ENCODE results near the gene ALPP.
"Not testable (repeated sequence)": the region's sequence is repeated elsewhere in the genome, so short reads cannot be mapped to it uniquely, and the experiment has no call there.

Gene ALPP

DNA sequence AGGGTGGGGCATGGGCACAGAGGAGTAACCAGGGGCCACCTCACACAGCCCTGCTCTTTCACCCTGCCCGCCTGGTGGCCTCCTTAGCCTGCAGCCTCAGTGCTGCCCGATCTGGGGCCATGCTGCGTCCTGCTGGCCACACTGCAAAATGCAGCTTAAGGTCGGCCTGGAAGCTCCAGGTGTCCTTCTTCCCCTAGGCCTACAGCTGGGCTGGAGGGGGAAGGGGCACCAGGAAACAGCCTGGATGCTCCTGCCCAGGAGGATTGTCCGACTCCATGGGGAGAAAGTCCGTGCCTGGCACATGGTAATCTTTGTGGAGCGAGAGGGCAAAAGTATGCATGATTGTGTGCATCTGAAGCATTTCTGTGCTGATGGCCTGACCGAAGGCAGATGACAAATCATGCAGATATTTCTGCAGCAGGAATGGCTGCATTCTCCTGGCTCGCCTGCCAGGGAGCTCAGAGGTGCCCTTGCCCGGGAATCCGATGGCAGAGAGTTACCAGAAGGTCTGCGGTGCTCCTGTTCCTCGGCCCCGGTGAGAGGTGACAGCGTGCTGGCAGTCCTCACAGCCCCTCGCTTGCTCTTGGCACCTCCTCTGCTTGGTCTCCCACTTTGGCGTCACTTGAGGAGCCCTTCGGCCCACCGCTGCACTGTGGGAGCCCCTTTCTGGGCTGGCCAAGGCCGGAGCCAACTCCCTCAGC is 12.8 kb upstream of the ALPP start:
- H3K4me1 ChIP-seq (ENCODE audit: insufficient read depth, low read length) = peaks cover 12% of the 10 kb centered on the region; the same call in 1 of the 2 replicates
- H3K9ac ChIP-seq (ENCODE audit: low read depth, low read length) = no peak overlapping the region
- H3K9me3 ChIP-seq (ENCODE audit: control insufficient read depth, insufficient read depth, low read length) = no peaks in the 10 kb centered on the region
- H3K36me3 ChIP-seq (ENCODE audit: insufficient read depth, low read length) = no peaks in the 10 kb centered on the region

DNA sequence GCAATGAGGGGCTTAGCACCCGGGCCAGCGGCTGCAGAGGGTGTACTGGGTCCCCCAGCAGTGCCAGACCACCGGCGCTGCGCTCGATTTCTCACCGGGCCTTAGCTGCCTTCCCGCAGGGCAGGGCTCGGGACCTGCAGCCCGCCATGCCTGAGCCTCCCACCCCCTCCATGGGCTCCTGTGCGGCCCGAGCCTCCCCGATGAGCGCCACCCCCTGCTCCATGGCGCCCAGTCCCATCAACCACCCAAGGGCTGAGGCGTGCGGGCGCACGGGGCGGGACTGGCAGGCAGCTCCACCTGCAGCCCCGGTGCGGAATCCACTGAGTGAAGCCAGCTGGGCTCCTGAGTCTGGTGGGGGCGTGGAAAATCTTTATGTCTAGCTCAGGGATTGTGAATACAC is 12.1 kb upstream of the ALPP start:
- not testable (repeated sequence) for H3K36me3 ChIP-seq (ENCODE audit: insufficient read depth, low read length)
- peaks cover 12% of the 10 kb centered on the region; the same call in 1 of the 2 replicates for H3K4me1 ChIP-seq (ENCODE audit: insufficient read depth, low read length)

DNA sequence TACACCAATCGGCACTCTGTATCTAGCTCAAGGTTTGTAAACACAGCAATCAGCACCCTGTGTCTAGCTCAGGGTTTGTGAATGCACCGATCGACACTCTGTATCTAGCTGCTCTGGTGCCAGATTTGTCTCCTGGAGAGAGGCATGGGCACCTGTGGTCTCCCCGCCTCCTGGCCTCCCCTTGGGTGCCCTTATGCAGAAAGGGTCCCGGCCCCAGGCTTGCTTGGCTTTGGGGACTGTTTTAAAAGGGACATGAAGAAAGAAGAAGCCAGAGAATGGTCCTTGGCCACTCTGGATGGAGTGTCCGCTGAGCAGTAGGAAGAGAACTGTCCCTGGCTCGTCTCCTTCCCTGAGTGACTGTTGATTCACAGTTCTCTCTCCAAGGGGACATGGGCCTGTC is 11.5 kb upstream of the ALPP start:
- H3K9ac ChIP-seq (ENCODE audit: low read depth, low read length) = no peak overlapping the region
- H3K36me3 ChIP-seq (ENCODE audit: insufficient read depth, low read length) = no peaks in the 10 kb centered on the region
- H3K4me1 ChIP-seq (ENCODE audit: insufficient read depth, low read length) = peaks cover 12% of the 10 kb centered on the region; the same call in 1 of the 2 replicates
- no peaks in the 10 kb centered on the region for H3K9me3 ChIP-seq (ENCODE audit: control insufficient read depth, insufficient read depth, low read length)

More for the DNA sequence above, 12.1 kb upstream of the ALPP start:
- H3K9ac ChIP-seq (ENCODE audit: low read depth, low read length); H3K9me3 ChIP-seq (ENCODE audit: control insufficient read depth, insufficient read depth, low read length): not testable (repeated sequence)

DNA sequence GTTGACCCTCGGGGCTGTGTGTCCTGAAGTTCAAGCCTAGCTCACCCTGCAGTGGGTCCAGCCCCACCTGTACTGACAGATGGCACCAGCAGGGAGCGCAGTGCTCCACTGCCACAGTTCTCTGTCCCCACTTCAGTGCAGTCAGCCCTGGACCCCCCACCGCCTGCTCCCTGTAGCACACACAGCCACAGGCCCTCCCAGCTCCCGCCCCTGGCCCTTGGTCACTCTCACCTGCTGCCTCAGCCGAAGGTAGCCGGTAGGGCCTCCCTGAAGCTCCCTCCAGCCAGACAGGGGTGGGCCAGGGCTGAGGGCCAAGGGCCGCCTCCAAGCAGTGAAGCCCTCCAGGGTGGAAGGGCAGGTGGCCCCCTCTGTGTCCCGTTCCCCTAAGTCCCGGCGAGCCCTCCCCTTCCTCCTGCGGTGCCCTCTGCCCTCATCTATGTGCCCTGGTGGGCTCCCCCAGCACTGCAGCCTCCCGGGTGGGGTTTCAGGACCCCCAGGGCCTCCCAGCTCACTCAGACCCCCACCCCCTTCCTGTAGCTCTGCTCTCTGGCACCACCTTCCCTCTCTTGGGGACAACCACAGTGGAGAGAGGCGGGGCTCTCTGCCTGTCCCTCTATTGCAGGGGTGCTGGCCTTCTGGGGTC is 10.8 kb upstream of the ALPP start:
- Histone ChIP-seq H3K9ac (ENCODE audit: low read depth, low read length) (no peak overlapping the region), H3K36me3 (ENCODE audit: insufficient read depth, low read length) (no peaks in the 10 kb centered on the region), H3K9me3 (ENCODE audit: control insufficient read depth, insufficient read depth, low read length) (no peaks in the 10 kb centered on the region), H3K4me1 (ENCODE audit: insufficient read depth, low read length) (peaks cover 12% of the 10 kb centered on the region; the same call in 1 of the 2 replicates)

DNA sequence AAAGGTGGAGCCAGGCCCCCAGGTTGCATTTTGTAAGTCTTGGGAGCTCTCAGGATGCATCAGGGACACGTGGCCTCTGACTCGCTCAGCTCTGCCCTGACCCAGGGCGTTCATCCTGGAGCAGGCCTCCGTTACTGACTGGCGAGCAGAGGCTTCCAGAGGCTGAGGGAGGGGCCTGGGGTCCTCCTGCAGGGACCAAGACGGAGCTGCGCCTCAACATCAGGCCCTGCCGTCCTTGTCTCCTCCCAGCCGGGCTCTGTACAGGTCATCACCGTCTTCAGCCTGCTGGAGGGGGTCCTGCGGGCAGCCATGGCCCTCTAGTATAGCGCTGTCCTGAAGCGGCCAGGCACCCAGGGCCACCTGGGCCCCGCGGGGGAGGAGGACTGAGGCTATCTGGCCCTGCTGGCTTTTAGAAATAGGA is 10.2 kb upstream of the ALPP start:
- H3K4me1 ChIP-seq (ENCODE audit: insufficient read depth, low read length) = peaks cover 12% of the 10 kb centered on the region; the same call in 1 of the 2 replicates
- no peaks in the 10 kb centered on the region for H3K36me3 ChIP-seq (ENCODE audit: insufficient read depth, low read length)
- H3K9ac ChIP-seq (ENCODE audit: low read depth, low read length) = no peak overlapping the region
- H3K9me3 ChIP-seq (ENCODE audit: control insufficient read depth, insufficient read depth, low read length) = no peaks in the 10 kb centered on the region

DNA sequence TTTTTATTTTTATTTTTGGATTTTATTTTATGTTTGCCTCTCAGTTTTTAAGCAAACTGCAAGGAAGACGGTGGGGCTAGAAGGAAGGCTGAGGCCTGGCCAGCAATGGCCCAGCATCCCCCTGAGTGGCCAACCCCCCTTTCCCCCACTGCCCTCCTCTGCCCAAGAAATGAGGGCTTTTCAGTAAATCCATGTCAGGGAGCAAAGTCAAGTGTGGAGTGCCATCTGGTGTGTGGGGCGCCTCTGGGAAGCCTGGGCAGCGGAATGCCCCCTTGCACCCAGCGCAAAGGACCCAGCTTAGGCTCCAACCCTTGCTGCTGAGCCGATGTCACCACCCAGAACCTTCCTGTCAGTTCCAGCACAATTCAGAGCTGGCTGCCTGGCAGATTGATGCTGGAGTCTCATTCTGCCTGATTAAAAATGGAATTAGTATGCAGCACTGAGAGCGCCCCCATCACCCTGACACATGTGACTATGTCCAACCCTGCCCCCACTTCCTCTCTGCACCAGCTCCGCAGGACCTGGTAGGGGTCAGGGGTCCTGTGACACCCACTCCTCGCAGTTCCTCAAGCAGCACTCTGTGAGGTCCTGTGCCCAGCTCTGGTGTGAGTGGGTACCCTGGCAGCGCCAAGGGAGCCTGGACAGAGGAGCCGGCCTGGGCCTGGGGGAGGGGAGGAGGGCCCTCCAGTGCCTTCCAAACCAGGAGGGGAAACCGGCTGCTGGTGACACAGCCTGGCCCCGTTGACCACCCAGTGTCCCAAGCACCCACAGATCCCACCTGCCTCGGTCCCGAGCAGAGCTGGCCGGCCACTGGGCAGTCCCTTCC is 9.2 kb upstream of the ALPP start:
- H3K9me3 ChIP-seq (ENCODE audit: control insufficient read depth, insufficient read depth, low read length) = no peaks in the 10 kb centered on the region
- H3K4me1 ChIP-seq (ENCODE audit: insufficient read depth, low read length) = peaks cover 12% of the 10 kb centered on the region; the same call in 1 of the 2 replicates
- no peaks in the 10 kb centered on the region for H3K36me3 ChIP-seq (ENCODE audit: insufficient read depth, low read length)
- H3K9ac ChIP-seq (ENCODE audit: low read depth, low read length) = no peak overlapping the region

DNA sequence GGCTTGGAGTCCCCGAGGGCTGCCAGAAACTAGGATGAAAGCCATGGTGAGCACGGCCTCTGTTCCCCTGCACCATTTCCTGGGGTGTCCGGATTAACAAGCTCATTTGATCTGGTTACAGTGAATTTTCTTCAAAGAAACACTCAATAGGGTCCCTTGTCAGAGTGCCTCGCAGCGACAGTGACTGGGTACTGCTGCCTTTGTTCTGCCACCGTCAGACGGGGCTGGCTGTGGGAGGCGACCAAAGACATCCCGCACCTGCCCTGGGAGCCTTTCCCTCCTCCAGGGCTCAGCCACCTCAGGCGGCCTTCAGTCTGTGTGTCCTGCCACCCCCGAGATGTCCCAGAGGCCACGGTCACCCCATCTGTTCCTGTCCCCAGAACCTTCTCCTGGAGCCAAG is 8.5 kb upstream of the ALPP start:
- not testable (repeated sequence) for H3K36me3 ChIP-seq (ENCODE audit: insufficient read depth, low read length); H3K9me3 ChIP-seq (ENCODE audit: control insufficient read depth, insufficient read depth, low read length); H3K9ac ChIP-seq (ENCODE audit: low read depth, low read length)
- H3K4me1 ChIP-seq (ENCODE audit: insufficient read depth, low read length) = peaks cover 16% of the 10 kb centered on the region

DNA sequence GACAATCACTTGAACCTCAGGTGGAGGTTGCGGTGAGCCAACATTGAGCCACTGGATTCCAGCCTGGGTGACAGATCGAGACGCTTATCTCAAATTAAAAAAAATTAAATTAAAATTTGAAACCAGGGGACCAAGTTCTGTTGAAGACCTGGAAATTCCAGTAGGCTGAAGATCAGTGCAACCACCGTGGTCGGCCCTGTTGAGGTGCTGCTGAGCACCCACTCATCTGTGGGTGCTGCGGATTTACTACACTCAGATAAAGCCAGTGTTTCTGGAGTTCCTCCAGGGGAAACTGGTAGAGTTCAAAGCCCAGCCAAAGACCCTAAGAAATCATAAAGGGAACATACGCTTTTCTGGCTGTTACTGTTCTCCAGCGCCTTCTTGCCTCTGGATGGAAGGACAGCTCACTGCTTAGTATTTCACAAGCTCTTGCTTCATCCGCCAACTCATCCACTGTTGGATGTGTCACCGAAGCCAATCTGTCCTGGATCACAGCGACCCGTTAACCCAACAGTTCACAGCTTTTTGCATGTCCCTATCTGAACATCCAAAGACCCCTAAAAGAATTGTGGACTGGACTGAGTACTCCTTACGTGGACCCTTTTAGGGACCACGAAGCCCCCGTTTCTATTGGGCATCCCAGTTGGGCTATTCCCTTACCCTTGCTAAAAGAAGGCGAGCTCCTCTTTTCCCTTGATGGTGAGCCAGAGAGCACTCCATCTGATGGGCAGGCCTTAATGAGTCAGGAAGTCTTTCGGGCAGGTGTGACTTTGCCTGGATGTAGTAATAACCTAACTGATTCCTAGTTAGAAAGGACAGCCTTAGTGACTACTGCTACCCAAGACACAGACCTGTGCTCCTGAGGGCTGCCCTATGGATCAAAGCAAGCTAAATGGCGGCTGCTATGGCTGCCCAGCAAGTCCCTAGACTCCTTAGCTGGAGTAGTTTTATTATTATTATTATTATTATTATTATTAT is 6.0 kb upstream of the ALPP start:
- H3K9ac ChIP-seq (ENCODE audit: low read depth, low read length) = no peak overlapping the region
- H3K4me1 ChIP-seq (ENCODE audit: insufficient read depth, low read length) = peaks cover 18% of the 10 kb centered on the region
- H3K9me3 ChIP-seq (ENCODE audit: control insufficient read depth, insufficient read depth, low read length) = no peaks in the 10 kb centered on the region
- H3K36me3 ChIP-seq (ENCODE audit: insufficient read depth, low read length) = no peaks in the 10 kb centered on the region

DNA sequence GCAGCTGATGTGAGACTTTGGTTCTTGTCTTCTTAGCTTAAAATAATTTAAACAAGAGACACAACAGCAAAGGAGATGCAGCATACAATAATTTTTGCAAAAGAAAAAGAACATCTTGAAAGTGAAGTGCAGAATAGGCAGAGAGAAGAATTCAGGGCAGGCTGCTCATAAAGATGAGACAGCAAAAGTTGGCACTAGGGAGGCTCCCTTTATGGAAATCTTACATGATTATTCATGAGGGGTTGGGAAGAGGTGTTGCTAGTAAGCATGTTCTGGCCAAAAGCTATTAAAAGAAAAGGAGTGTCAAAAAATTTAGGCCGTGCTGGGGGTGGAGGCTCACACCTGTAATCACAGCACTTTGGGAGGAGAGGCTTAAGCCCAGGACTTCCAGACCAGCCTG is 4.2 kb upstream of the ALPP start:
- H3K36me3 ChIP-seq (ENCODE audit: insufficient read depth, low read length) = no peaks in the 10 kb centered on the region
- peaks cover 6% of the 10 kb centered on the region for H3K4me1 ChIP-seq (ENCODE audit: insufficient read depth, low read length)
- no peak overlapping the region for H3K9ac ChIP-seq (ENCODE audit: low read depth, low read length)
- no peaks in the 10 kb centered on the region for H3K9me3 ChIP-seq (ENCODE audit: control insufficient read depth, insufficient read depth, low read length)

DNA sequence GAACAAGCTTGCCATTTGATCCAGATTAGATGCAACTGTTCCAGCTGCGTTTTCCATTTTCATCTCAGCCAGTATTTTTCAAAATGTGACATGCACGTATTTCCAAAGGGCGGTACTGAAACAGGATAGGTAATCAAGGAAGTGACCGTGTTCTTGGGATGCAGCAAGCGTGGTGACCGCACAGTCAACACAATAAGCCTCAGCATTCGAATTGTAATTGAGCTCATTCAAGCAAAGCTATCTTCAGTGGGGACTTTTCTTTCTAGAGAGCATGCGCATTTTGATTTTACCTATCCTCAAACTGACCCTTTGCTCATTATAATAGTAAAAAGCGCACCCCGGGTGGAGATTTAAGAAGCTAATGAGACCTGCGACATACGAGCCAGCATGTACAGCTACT is 3.4 kb upstream of the ALPP start:
- Histone ChIP-seq H3K9ac (ENCODE audit: low read depth, low read length) (no peak overlapping the region), H3K4me1 (ENCODE audit: insufficient read depth, low read length) (peaks cover 6% of the 10 kb centered on the region), H3K9me3 (ENCODE audit: control insufficient read depth, insufficient read depth, low read length) (no peaks in the 10 kb centered on the region), H3K36me3 (ENCODE audit: insufficient read depth, low read length) (no peaks in the 10 kb centered on the region)

DNA sequence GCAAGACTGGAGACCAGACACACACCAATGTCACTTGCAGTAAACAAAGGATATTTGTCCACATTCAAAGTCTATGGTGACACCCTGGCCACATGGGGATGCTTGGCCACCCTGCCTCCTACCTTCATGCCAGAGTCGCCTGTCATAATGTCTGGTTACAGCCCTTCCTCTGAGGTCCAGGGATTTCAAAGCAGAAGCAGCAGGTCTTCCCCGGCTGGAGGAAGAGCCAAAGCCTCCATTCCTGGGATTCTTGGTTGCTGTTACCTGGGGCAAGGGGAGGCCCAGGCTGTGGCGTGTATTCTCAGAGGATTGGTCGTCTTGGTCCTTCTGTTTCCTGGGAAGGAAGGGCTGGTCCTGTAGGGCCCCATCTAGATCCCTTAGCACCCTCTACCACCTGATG is 2.3 kb upstream of the ALPP start:
- peaks cover 6% of the 10 kb centered on the region for H3K4me1 ChIP-seq (ENCODE audit: insufficient read depth, low read length)
- no peaks in the 10 kb centered on the region for H3K9me3 ChIP-seq (ENCODE audit: control insufficient read depth, insufficient read depth, low read length)
- no peak overlapping the region for H3K9ac ChIP-seq (ENCODE audit: low read depth, low read length)
- no peaks in the 10 kb centered on the region for H3K36me3 ChIP-seq (ENCODE audit: insufficient read depth, low read length)

DNA sequence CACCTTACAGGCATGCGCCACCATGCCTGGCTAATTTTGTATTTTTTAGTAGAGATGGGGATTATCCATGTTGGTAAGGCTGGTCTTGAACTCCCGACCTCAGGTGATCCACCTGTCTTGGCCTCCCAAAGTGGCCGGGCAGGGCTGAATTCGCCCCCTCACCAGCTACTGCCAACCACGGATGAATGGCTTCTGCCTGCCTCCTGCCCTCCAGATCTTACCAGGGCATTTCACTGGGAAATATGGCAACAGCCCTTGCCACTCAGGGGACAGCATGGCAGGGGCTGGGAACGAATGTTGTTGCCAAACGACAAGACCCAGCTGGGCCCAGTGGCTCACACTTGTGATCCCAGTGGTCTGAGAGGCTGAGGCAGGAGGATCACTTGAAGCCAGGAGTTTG is 1.8 kb upstream of the ALPP start:
- H3K36me3 ChIP-seq (ENCODE audit: insufficient read depth, low read length) = no peaks in the 10 kb centered on the region
- H3K9me3 ChIP-seq (ENCODE audit: control insufficient read depth, insufficient read depth, low read length) = no peaks in the 10 kb centered on the region
- H3K9ac ChIP-seq (ENCODE audit: low read depth, low read length) = no peak overlapping the region
- H3K4me1 ChIP-seq (ENCODE audit: insufficient read depth, low read length) = peaks cover 6% of the 10 kb centered on the region

DNA sequence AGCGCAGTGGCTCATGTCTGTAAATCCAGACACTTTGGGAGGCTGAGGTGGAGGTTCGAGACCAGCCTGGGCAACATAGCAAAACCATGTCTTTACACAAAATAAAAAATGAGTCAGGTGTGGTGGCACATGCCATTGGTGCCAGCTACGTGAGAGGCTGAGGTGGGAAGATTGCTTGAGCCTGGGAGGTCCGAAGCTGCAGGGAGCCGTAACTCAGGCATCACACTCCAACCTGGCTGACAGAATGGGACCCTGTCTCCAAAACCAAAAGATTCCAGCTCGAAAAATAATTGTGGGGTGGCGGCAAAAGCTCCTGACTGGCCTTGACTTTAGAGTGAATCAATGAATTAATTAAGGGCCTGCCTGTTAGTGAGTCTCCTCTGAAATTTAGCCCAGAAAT is 1.2 kb upstream of the ALPP start:
- Histone ChIP-seq H3K9me3 (ENCODE audit: control insufficient read depth, insufficient read depth, low read length) (no peaks in the 10 kb centered on the region), H3K36me3 (ENCODE audit: insufficient read depth, low read length) (no peaks in the 10 kb centered on the region), H3K9ac (ENCODE audit: low read depth, low read length) (no peak overlapping the region), H3K4me1 (ENCODE audit: insufficient read depth, low read length) (peaks cover 6% of the 10 kb centered on the region)

Data from ES-I3 (cell line).